ENCODE measurements around the gene C8B. TPM values are rescaled to one million over a fixed set of nuclear protein-coding genes. Genes with fewer than 3 reads are reported as not detected.
A peak's percentile ranks its signal among the peaks of the same experiment; 100 is the strongest.

C8B gene
- total and polyA plus RNA-seq, 9 of the 15 experiments (the other 6 are each of a cell fraction or from before 2014, with no cell fraction given), result not detected

GRCh38 chr1:56897150-56898004 is 68.4 kb downstream of the C8B start:
- BruUV-seq (replicated peaks), result no TSS peak
- no peak overlapping the region for H3K9ac ChIP-seq (ENCODE audit: insufficient read depth in 1 of 2, low read depth in 2 of 2, low read length in 2 of 2)
- H3K36me3 ChIP-seq (ENCODE audit: control insufficient read depth, insufficient read depth, low read length), result no peaks in the 10 kb centered on the region
- H3K79me2 ChIP-seq (ENCODE audit: control insufficient read depth, insufficient read depth, low read length), result no peaks in the 10 kb centered on the region
- FAIRE-seq, result no peak
- TF ChIP-seq MLLT1 (IDR thresholded peaks at IDR 0.05) (peak in 1 of 2 experiments; percentile 29; a peak in 1 of 4 replicates), ELK3 (CRISPR knock-in tag; IDR thresholded peaks at IDR 0.05) (no peak), POLR2H (tag; IDR thresholded peaks at IDR 0.05; ENCODE audit: low read depth) (no peak), ZBTB17 (CRISPR knock-in tag; IDR thresholded peaks at IDR 0.05) (peak; percentile 88)
- no peaks in the 10 kb centered on the region for H4K20me1 ChIP-seq (replicated peaks; ENCODE audit: control insufficient read depth, insufficient read depth, low read length)
- intact Hi-C loops (cut with micrococcal nuclease) (no loop called here), in situ Hi-C loops (cut with MboI) (no loop called here)
- no peak overlapping the region for H3K4me2 ChIP-seq (ENCODE audit: insufficient read depth, low read length)
- POLR2A ChIA-PET, result no interaction called here
- H3K27me3 ChIP-seq (ENCODE audit: control insufficient read depth in 2 of 2, insufficient read depth in 2 of 2, low read length in 2 of 2), result no peaks in the 10 kb centered on the region
- no peak overlapping the region for H3K27ac ChIP-seq (ENCODE audit: extremely low read depth, low read depth, low read length)
- no peak overlapping the region for H2AFZ ChIP-seq (ENCODE audit: low read depth, low read length)
- no peak overlapping the region for H3K4me3 ChIP-seq
- 1% methylated on average over 6 of the region's 6 CpGs for WGBS (ENCODE audit: insufficient coverage, low coverage, missing lambda C conversion rate)
- no peaks in the 10 kb centered on the region for H3K4me1 ChIP-seq (replicated peaks in 1 of 2; ENCODE audit: control insufficient read depth in 2 of 2, insufficient read depth in 2 of 2, low read length in 2 of 2)
- H3K9me1 ChIP-seq (ENCODE audit: control insufficient read depth, insufficient read depth, low read length), result no peaks in the 10 kb centered on the region
- ATAC-seq, result no peak
- DNase-seq (ENCODE audit: extremely low read depth in 1 of 4, low spot score in 3 of 4), result no peak
- H3K9me3 ChIP-seq (replicated peaks; ENCODE audit: control insufficient read depth, insufficient read depth, low read depth, low read length), result no peaks in the 10 kb centered on the region
- CTCF ChIA-PET (ENCODE audit: low intra/inter-chr PET ratio), result no interaction called here
